A549 (cell line): Measurements from ENCODE around the gene SAGE1.

Source experiments
- CTCF ChIP-seq: fragments of >200 bp; sonication (Bioruptor Twin); formaldehyde crosslinking; IDR thresholded peaks from 3 replicates; pipeline ENCODE4 v1.5.1; 2016
- ELK1 ChIP-seq: fragments of 150-350 bp; IDR thresholded peaks from 2 replicates; pipeline ENCODE4 v1.6.1; 2014; ENCODE audit warnings: low read depth, mild to moderate bottlenecking, low read length
- KDM1A ChIP-seq: fragments of 200-600 bp; sonication (generic); IDR thresholded peaks from 2 replicates; pipeline ENCODE4 v1.6.1; 2016; ENCODE audit warnings: low read depth, mild to moderate bottlenecking
- MAFK ChIP-seq: fragments of 450-650 bp; IDR thresholded peaks from 2 replicates; pipeline ENCODE4 v1.6.1; 2014; ENCODE audit not compliant: partially characterized antibody
- MAZ ChIP-seq: fragments of 150-350 bp; IDR thresholded peaks from 2 replicates; pipeline ENCODE4 v1.6.1; 2014; ENCODE audit warnings: antibody characterized with exemption, low read depth, low read length, borderline replicate concordance
- MYC ChIP-seq: IDR thresholded peaks from 2 replicates; pipeline ENCODE4 v1.6.1; 2012; ENCODE audit warnings: mild to moderate bottlenecking, inconsistent platforms, low read length, improper control_type of control experiment, borderline replicate concordance
- POLR2A ChIP-seq: IDR thresholded peaks from 2 replicates; pipeline ENCODE4 v1.6.1; 2012; ENCODE audit warnings: mild to moderate bottlenecking, low read length
- REST ChIP-seq: fragments of 200-600 bp; sonication (generic); IDR thresholded peaks from 2 replicates; pipeline ENCODE4 v1.6.1; 2016; ENCODE audit warnings: antibody characterized with exemption, mild to moderate bottlenecking, moderate library complexity
- SREBF2 ChIP-seq: fragments of 450-650 bp; IDR thresholded peaks from 2 replicates; pipeline ENCODE4 v1.6.1; 2014; ENCODE audit warnings: mild to moderate bottlenecking, moderate library complexity

GRCh38 chrX:135931644-135932487 lies 38.4 kb downstream of the SAGE1 start:
- TF ChIP-seq POLR2A = no peak
- no peak for TF ChIP-seq MAFK
- peak; percentile 46 for TF ChIP-seq CTCF
- TF ChIP-seq REST = no peak
- TF ChIP-seq KDM1A = no peak
- no peak for TF ChIP-seq ELK1
- no peak for TF ChIP-seq MYC
- TF ChIP-seq SREBF2 = no peak
- TF ChIP-seq MAZ = no peak
